ENCODE measurements around the gene CBX3.

GRCh38 chr7:26153241-26153822, 48.2 kb upstream of the CBX3 start:
- TF ChIP-seq TAF1 (conservative IDR thresholded peaks at IDR 0.05) (no peak), RAD21 (IDR thresholded peaks at IDR 0.05) (no peak)
- TF ChIP-seq, protein P1, sequence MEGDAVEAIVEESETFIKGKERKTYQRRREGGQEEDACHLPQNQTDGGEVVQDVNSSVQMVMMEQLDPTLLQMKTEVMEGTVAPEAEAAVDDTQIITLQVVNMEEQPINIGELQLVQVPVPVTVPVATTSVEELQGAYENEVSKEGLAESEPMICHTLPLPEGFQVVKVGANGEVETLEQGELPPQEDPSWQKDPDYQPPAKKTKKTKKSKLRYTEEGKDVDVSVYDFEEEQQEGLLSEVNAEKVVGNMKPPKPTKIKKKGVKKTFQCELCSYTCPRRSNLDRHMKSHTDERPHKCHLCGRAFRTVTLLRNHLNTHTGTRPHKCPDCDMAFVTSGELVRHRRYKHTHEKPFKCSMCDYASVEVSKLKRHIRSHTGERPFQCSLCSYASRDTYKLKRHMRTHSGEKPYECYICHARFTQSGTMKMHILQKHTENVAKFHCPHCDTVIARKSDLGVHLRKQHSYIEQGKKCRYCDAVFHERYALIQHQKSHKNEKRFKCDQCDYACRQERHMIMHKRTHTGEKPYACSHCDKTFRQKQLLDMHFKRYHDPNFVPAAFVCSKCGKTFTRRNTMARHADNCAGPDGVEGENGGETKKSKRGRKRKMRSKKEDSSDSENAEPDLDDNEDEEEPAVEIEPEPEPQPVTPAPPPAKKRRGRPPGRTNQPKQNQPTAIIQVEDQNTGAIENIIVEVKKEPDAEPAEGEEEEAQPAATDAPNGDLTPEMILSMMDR (IDR thresholded peaks at IDR 0.05; ENCODE audit: low read depth, low read length, missing input control): no peak
